BE2C (cell line): ENCODE measurements around the gene ZAR1L. TPM values are rescaled to one million over a fixed set of nuclear protein-coding genes. Genes with fewer than 3 reads are reported as not detected.
A peak's percentile ranks its signal among the peaks of the same experiment; 100 is the strongest.
"Not testable (repeated sequence)": the region's sequence is repeated elsewhere in the genome, so short reads cannot be mapped to it uniquely, and the experiment has no call there.

Source experiments
- DNase-seq: peaks from one replicate; pipeline ENCODE4 v3.0.0-alpha.2; 2020
- H3K27me3 ChIP-seq: fragments of 250-450 bp; sonication (Bioruptor Pico); 2 replicates; pipeline ENCODE4 v1.5.1; 2020; ENCODE audit warnings: mild to moderate bottlenecking
- H3K36me3 ChIP-seq: fragments of 250-450 bp; sonication (Bioruptor Pico); 2 replicates; pipeline ENCODE4 v1.5.1; 2020; ENCODE audit warnings: mild to moderate bottlenecking
- H3K4me1 ChIP-seq: fragments of 250-450 bp; sonication (Bioruptor Pico); 2 replicates; pipeline ENCODE4 v1.5.1; 2020
- H3K4me3 ChIP-seq: 2 replicates; pipeline ENCODE4 v1.5.1; 2011; ENCODE audit warnings: low read depth, low read length
- H3K9me3 ChIP-seq: fragments of 250-450 bp; sonication (Bioruptor Pico); 2 replicates; pipeline ENCODE4 v1.5.1; 2020
- CTCF ChIP-seq: IDR thresholded peaks from 2 replicates; pipeline ENCODE4 v1.5.1; 2012; ENCODE audit warnings: mild to moderate bottlenecking, low read depth, low read length
- polyA plus RNA-seq: library from polyadenylated mRNA; unstranded; fragments of >200 nt; gene quantifications from one replicate; pipeline ENCODE4 v1.2.1, GENCODE V29; 2012; ENCODE audit warnings: low read depth, missing spikeins; ENCODE audit not compliant: insufficient read length, insufficient read depth

Gene ZAR1L
- polyA plus RNA-seq: not detected

GRCh38 chr13:32315238-32316027 lies at the start of gene ZAR1L, which contains the start of gene BRCA2:
TSS of gene ZAR1L (minus strand) at chr13:32315363. CDS start at chr13:32311925, 3,438 bp downstream.
TSS of gene BRCA2 (plus strand) at chr13:32315508. CDS start at chr13:32316461, 953 bp downstream.
- TF ChIP-seq CTCF: no peak
- H3K4me3 ChIP-seq: peak within 1 kb of the TSS; percentile 95
- DNase-seq: peak; percentile 91

GRCh38 chr13:32362574-32362973 lies 47.4 kb upstream of the ZAR1L start:
- Histone ChIP-seq H3K36me3 (peaks cover 11% of the 10 kb centered on the region), H3K4me1 (no peaks in the 10 kb centered on the region), H3K27me3 (no peaks in the 10 kb centered on the region), H3K9me3 (no peaks in the 10 kb centered on the region), H3K4me3 (no peak overlapping the region)
- no peak for DNase-seq
- no peak for TF ChIP-seq CTCF

More at GRCh38 chr13:32315238-32316027, at the start of gene ZAR1L, which contains the start of gene BRCA2:
- Histone ChIP-seq H3K9me3 (no peaks in the 10 kb centered on the region), H3K27me3 (no peaks in the 10 kb centered on the region), H3K36me3 (peaks cover 6% of the 10 kb centered on the region), H3K4me1 (peaks cover 3% of the 10 kb centered on the region; the same call in 1 of the 2 replicates)

GRCh38 chr13:32355935-32356334 lies 40.8 kb upstream of the ZAR1L start:
- not testable (repeated sequence) for H3K27me3 ChIP-seq, H3K4me1 ChIP-seq, H3K9me3 ChIP-seq, H3K36me3 ChIP-seq, DNase-seq, H3K4me3 ChIP-seq

- Histone ChIP-seq H3K4me3 (no peak overlapping the region), H3K36me3 (peaks cover 15% of the 10 kb centered on the region), H3K27me3 (no peaks in the 10 kb centered on the region), H3K9me3 (no peaks in the 10 kb centered on the region), H3K4me1 (no peaks in the 10 kb centered on the region)
- TF ChIP-seq CTCF: no peak
- no peak for DNase-seq
These were observed 38.9 kb upstream of the ZAR1L start for GRCh38 chr13:32354040-32354439.

- peaks cover 16% of the 10 kb centered on the region for H3K36me3 ChIP-seq
- not testable (repeated sequence) for H3K9me3 ChIP-seq, DNase-seq, H3K4me1 ChIP-seq, H3K27me3 ChIP-seq, H3K4me3 ChIP-seq
These were observed 35.8 kb upstream of the ZAR1L start for GRCh38 chr13:32350839-32351441.

GRCh38 chr13:32347651-32348050 lies 32.5 kb upstream of the ZAR1L start:
- Histone ChIP-seq H3K4me3 (no peak overlapping the region), H3K4me1 (no peaks in the 10 kb centered on the region), H3K36me3 (peaks cover 11% of the 10 kb centered on the region; the same call in 1 of the 2 replicates), H3K9me3 (no peaks in the 10 kb centered on the region), H3K27me3 (no peaks in the 10 kb centered on the region)
- DNase-seq: no peak
- TF ChIP-seq CTCF: no peak

GRCh38 chr13:32340914-32341313 lies 25.8 kb upstream of the ZAR1L start:
- DNase-seq: no peak
- no peak for TF ChIP-seq CTCF
- no peaks in the 10 kb centered on the region for H3K4me1 ChIP-seq
- no peaks in the 10 kb centered on the region for H3K9me3 ChIP-seq
- H3K27me3 ChIP-seq: no peaks in the 10 kb centered on the region
- peaks cover 4% of the 10 kb centered on the region for H3K36me3 ChIP-seq
- no peak overlapping the region for H3K4me3 ChIP-seq
